D721Med (cell line): ENCODE results near the gene ASCC2.
"Not testable (repeated sequence)": the region's sequence is repeated elsewhere in the genome, so short reads cannot be mapped to it uniquely, and the experiment has no call there.

ENCODE experiments used
- DNase-seq: peaks from one replicate; pipeline ENCODE4 v3.0.0; 2011; ENCODE audit warnings: low spot score; ENCODE audit not compliant: insufficient read length
- FAIRE-seq: peaks from 2 replicates; lab custom pipeline; 2011; peaks lifted over from hg19 to GRCh38; lab: Jason Lieb, UNC
- TF ChIP-seq, protein P1 (sequence below): IDR thresholded peaks from 2 replicates; pipeline ENCODE4 v1.5.1; 2012; ENCODE audit warnings: mild to moderate bottlenecking, control low read depth; ENCODE audit not compliant: insufficient read depth; ENCODE audit errors: missing control alignments

The ASCC2 gene

DNA sequence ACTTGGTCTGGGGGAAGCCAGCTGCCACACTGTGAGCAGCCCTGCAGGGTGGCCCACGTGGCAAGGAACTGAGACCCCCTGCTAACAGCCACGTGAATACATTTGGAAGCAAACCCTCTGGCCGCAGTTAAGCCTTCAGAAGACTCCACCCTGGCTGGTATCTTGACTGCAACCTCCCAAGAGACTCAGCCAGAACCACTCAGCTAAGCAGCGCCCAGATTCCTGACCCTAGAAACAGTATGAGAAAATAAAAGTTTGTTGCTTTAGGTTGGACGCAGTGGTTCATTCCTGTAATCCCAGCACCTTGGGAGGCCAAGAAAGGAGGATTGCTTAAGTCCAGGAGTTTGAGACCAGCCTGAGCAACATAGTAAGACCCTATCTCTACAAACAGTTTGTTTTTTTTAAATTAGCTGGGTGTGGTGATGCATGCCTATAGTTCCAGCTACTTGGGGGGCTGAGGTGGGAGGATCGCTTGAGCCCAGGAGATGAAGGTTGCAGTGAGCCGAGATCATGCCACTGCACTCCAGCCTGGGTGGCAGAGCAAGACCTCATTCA is 79.9 kb downstream of the ASCC2 start:
- TF ChIP-seq, protein P1, sequence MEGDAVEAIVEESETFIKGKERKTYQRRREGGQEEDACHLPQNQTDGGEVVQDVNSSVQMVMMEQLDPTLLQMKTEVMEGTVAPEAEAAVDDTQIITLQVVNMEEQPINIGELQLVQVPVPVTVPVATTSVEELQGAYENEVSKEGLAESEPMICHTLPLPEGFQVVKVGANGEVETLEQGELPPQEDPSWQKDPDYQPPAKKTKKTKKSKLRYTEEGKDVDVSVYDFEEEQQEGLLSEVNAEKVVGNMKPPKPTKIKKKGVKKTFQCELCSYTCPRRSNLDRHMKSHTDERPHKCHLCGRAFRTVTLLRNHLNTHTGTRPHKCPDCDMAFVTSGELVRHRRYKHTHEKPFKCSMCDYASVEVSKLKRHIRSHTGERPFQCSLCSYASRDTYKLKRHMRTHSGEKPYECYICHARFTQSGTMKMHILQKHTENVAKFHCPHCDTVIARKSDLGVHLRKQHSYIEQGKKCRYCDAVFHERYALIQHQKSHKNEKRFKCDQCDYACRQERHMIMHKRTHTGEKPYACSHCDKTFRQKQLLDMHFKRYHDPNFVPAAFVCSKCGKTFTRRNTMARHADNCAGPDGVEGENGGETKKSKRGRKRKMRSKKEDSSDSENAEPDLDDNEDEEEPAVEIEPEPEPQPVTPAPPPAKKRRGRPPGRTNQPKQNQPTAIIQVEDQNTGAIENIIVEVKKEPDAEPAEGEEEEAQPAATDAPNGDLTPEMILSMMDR, result no peak
- FAIRE-seq, result no peak

GRCh38 chr22:29757096-29757495 is 81.0 kb downstream of the ASCC2 start:
- TF ChIP-seq, protein P1, result no peak
- FAIRE-seq (no peak), DNase-seq (no peak)

More for the DNA sequence above, 79.9 kb downstream of the ASCC2 start:
- DNase-seq, result no peak

DNA sequence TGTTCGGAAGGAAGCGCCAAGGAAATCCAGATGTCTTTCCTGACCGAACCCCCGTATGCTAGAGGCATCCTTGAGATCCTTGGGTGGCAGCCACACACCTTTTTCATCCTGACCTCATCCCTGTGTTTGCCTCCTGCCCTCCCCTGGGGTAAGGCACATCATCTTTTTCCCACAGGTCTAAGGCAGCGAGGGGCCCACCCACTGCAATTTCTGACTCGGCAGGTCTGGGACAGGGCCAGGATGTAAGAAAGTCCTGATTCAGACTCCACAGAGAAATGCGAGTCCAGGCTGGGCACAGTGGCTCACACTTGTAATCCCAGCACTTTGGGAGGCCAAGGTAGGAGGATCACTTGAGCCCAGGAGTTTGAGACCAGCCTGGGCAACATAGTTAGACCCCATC is 81.7 kb downstream of the ASCC2 start:
- FAIRE-seq, result no peak
- TF ChIP-seq, protein P1, result no peak
- no peak for DNase-seq

- no peak for FAIRE-seq
These were observed 82.2 kb downstream of the ASCC2 start for GRCh38 chr22:29755889-29756288.

GRCh38 chr22:29754658-29755395 is 83.2 kb downstream of the ASCC2 start:
- not testable (repeated sequence) for FAIRE-seq, DNase-seq

More at GRCh38 chr22:29755889-29756288, 82.2 kb downstream of the ASCC2 start:
- no peak for DNase-seq
- TF ChIP-seq, protein P1, result no peak

DNA sequence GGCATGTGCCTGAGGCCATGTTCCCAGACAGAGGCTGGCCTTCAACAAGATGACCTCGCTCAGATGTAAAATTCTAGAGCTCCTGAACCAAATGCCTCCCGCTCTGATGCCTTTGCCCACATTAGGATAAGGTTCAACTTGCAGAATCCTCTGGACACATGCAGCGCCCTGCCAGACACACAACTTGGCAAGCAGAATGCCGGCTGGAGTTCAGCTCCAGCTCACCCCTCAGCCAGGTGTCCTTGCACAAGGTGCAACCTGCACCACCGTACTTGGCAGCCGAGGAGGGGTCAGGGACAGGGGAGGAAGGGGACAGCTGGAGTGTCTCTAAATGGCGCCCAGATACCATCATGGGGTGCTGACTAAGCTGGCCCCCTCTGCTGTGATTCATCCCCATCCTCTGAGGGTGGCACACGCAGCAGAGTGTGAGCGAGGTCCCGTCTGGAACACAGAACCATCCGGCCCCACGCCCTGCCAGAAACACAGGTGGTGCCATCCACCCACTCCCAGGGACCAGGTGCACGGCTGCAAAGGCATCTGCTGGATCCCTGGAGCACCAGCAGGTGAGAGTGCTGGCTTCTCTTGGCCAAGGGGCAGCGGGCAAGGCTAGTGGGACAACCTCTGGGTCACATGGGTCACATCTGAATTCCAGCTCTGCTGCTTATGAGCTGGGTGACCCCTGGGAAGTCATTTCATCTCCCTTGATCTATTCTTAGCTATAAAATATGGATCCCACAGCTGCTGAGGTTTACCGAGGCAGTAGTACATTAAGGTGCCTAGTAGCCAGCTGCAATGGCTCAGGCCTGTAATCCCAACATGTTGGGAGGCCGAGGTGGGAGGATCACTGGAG is 84.0 kb downstream of the ASCC2 start:
- FAIRE-seq (no peak), DNase-seq (no peak)

DNA sequence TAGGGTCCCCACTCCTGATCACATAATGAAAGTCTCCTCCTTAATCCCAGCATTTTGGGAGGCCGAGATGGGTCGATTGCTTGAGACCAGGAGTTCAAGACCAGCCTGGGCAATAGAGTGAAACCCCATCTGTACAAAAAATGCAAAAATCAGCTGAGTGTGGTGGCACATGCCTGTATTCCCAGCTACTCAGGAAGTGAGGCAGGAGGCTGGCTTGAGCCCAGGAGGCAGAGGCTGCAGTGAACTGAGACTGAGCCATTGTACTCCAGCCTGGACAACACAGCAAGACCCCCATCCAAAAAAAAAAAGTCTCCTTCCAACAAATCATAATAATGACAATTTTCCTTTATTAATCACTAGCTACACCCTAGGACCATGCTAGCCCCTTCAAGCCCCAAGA is 86.4 kb downstream of the ASCC2 start:
- TF ChIP-seq, protein P1, result no peak
- DNase-seq (no peak), FAIRE-seq (no peak)

More for the DNA sequence above, 84.0 kb downstream of the ASCC2 start:
- TF ChIP-seq, protein P1, result no peak
